ENCODE results near the gene KLHL7. TPM values are rescaled to one million over a fixed set of nuclear protein-coding genes. Genes with fewer than 3 reads are reported as not detected.
"Not testable (repeated sequence)": the region's sequence is repeated elsewhere in the genome, so short reads cannot be mapped to it uniquely, and the experiment has no call there.

Gene KLHL7
- total RNA-seq, 1 donor from 2014 or later: 20.0 TPM

DNA sequence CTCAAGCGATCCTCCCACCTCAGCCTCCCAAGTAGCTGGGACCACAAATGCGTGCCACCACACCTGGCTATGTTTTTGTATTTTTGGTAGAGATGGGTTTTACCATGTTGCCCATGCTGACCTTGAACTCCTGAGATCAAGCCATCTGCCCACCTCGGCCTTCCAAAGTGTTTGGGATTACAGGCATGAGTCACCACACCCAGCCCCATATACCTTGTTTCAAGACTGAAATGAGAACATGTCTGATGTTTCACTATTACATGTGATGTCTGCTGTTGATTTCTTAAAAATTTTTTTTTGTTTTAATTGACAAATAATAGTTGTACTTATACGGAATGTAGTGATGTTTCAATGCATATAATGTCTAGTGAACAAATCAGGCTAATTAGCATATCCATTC, 14.5 kb downstream of the KLHL7 start:
- no peak for DNase-seq
- Mint-ChIP-seq H3K36me3 (ENCODE audit: low read depth) (no peaks in the 10 kb centered on the region), H3K4me3 (no peak overlapping the region), H3K9me3 (no peaks in the 10 kb centered on the region), H3K27ac (no peak overlapping the region), H3K27me3 (no peaks in the 10 kb centered on the region), H3K4me1 (peaks cover 3% of the 10 kb centered on the region)
- intact Hi-C loops (cut with micrococcal nuclease): no loop called here

DNA sequence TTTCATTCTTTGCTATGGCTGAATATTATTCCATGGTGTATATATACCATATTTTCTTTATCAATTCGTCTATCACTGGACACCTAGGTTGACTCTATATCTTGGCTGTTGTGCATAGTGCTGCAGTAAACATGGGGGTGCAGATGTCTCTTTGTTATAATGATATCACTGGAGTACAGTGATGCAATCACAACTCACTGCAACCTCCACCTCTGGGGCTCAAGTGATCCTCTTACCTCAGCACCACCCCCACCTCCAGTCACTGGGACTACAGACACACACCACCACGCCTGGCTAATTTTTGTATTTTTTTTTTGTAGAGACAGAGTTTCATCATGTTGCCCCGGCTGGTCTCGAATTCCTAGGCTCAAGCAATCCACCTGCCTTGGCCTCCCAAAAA, 15.6 kb downstream of the KLHL7 start:
- no peak overlapping the region for H3K4me3 Mint-ChIP-seq
- no peak for DNase-seq
- no peak overlapping the region for H3K27ac Mint-ChIP-seq
- peaks cover under 1% of the 10 kb centered on the region for H3K36me3 Mint-ChIP-seq (ENCODE audit: low read depth)
- intact Hi-C loops (cut with micrococcal nuclease): no loop called here
- peaks cover 3% of the 10 kb centered on the region for H3K4me1 Mint-ChIP-seq
- H3K9me3 Mint-ChIP-seq: no peaks in the 10 kb centered on the region
- no peaks in the 10 kb centered on the region for H3K27me3 Mint-ChIP-seq

DNA sequence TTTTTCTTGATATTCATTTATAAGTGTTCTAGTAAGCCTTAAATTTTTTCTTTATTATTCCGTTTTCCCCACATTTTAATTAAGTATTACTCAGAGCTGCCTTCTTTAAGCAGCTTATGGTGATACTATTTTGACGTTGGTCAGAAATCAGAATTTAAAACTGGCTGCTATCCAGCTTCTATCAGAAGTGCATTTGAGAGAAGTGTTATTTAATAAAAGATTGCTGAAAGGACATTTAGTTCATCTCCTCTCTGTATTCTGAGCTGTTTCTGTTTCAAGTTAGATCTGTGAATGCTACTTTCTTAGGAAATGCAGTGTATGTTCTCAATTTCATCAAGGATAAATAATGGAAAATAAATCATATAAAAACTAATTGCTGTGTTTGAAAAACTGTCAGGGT, 17.4 kb downstream of the KLHL7 start:
- peaks cover 10% of the 10 kb centered on the region for H3K36me3 Mint-ChIP-seq (ENCODE audit: low read depth)
- DNase-seq: no peak
- no peaks in the 10 kb centered on the region for H3K9me3 Mint-ChIP-seq
- peaks cover 4% of the 10 kb centered on the region for H3K4me1 Mint-ChIP-seq
- intact Hi-C loops (cut with micrococcal nuclease): no loop called here
- no peak overlapping the region for H3K4me3 Mint-ChIP-seq
- H3K27me3 Mint-ChIP-seq: no peaks in the 10 kb centered on the region
- no peak overlapping the region for H3K27ac Mint-ChIP-seq

DNA sequence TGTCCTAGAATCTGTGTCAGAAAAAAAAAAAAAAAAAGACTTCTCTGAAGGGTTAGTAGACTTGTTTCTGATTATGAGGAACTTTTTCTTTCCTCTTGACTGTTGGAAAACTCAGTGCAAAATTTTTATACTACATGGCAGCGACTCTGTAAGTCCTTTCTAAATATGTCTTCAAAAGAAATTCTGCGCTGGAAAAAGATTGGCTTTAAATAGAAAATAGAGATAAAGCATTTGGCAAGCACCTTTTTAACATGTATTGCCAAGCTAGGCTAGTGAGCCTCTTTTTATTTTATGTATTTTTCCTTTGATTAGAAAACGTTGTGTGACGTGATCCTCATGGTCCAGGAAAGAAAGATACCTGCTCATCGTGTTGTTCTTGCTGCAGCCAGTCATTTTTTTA, 17.9 kb downstream of the KLHL7 start:
- no peak for DNase-seq
- no peak overlapping the region for H3K27ac Mint-ChIP-seq
- H3K9me3 Mint-ChIP-seq: no peaks in the 10 kb centered on the region
- H3K27me3 Mint-ChIP-seq: no peaks in the 10 kb centered on the region
- intact Hi-C loops (cut with micrococcal nuclease): no loop called here
- no peak overlapping the region for H3K4me3 Mint-ChIP-seq
- peaks cover 12% of the 10 kb centered on the region for H3K36me3 Mint-ChIP-seq (ENCODE audit: low read depth)
- H3K4me1 Mint-ChIP-seq: peaks cover 5% of the 10 kb centered on the region

DNA sequence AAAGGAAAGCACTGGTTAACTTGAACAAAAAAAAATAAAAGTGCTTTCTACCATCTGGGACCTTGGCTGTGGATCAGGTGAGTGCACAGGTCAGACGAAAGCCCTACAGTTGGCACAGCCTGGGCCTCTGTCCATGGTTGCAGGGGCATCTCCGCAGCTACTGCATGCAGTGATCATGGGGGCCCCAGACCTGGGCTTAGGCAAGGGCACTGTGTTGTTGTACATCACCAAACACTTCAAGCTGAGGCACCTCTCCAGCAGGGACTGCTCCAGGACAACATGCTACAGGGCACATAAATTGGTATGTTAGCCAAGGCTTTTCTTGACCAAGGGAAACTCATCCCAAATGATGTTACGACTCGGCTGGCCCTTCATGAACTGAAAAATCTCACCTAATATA, 23.5 kb downstream of the KLHL7 start:
- Mint-ChIP-seq H3K36me3 (ENCODE audit: low read depth) (peaks cover 14% of the 10 kb centered on the region), H3K4me3 (no peak overlapping the region), H3K4me1 (peaks cover 2% of the 10 kb centered on the region), H3K27ac (no peak overlapping the region), H3K9me3 (peaks cover 3% of the 10 kb centered on the region), H3K27me3 (peaks cover 1% of the 10 kb centered on the region)
- no peak for DNase-seq
- intact Hi-C loops (cut with micrococcal nuclease): no loop called here

DNA sequence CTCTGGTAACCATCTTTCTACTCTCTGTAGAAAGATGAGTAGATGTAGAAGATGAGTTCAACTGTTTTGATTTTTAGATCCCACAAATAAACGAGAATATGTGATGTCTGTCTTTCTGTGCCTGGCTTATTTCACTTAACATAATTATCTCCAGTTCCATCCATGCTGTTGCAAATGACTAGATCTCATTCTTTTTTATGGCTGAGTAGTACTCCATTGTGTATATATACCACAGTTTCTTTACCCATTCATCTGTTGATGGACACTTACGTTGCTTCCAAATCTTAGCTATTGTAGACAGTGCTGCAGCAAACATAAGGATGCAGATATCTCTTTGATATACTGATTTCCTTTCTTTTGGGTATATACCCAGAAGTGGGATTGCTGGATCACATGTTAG, 26.2 kb downstream of the KLHL7 start:
- H3K27me3 Mint-ChIP-seq; H3K4me1 Mint-ChIP-seq; H3K36me3 Mint-ChIP-seq (ENCODE audit: low read depth); DNase-seq; H3K4me3 Mint-ChIP-seq; H3K27ac Mint-ChIP-seq; H3K9me3 Mint-ChIP-seq; intact Hi-C loops (cut with micrococcal nuclease): not testable (repeated sequence)

DNA sequence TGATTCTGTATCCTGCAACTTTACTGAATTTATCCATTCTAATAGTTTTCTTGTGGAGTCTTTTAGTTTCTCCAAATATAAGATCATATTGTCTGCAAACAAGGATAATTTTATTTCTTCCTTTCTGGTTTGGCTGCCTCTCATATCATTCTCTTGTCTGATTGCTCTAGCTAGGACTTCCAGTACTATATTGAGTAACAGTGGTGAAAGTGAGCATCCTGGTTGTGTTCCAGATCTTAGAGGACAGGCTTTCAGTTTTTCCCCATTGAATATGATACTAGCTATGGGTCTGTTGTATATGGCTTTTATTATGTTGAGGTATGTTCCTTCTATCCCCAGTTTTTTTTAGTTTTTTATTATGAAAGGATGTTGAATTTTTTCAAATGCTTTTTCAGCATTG, 28.2 kb downstream of the KLHL7 start:
- Mint-ChIP-seq H3K9me3 (peaks cover 3% of the 10 kb centered on the region), H3K27ac (no peak overlapping the region), H3K36me3 (ENCODE audit: low read depth) (no peaks in the 10 kb centered on the region), H3K27me3 (peaks cover 3% of the 10 kb centered on the region), H3K4me3 (no peak overlapping the region), H3K4me1 (no peaks in the 10 kb centered on the region)
- intact Hi-C loops (cut with micrococcal nuclease): no loop called here
- no peak for DNase-seq

DNA sequence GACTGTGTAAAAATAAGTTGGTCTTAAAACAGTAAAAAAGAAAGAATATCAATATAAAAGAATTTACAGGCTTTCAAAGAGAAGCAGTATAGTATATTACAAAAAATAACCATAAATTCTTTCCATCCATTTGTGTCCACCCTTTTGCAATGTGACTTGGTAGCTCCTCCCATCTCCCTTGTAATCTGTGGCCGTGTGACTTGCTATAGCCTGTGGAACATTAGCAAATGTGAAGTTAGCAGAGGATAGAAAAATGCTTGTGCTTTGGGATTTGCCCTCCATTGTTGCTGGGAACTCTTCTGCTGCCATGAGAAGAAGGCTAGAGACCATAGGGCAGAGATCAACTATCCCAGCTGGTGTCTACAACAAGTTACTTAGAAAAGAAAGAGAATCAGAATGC, 30.2 kb downstream of the KLHL7 start:
- H3K27me3 Mint-ChIP-seq: peaks cover 3% of the 10 kb centered on the region
- intact Hi-C loops (cut with micrococcal nuclease): no loop called here
- no peak overlapping the region for H3K4me3 Mint-ChIP-seq
- DNase-seq: no peak
- H3K36me3 Mint-ChIP-seq (ENCODE audit: low read depth): no peaks in the 10 kb centered on the region
- H3K4me1 Mint-ChIP-seq: no peaks in the 10 kb centered on the region
- peaks cover 3% of the 10 kb centered on the region for H3K9me3 Mint-ChIP-seq
- no peak overlapping the region for H3K27ac Mint-ChIP-seq

DNA sequence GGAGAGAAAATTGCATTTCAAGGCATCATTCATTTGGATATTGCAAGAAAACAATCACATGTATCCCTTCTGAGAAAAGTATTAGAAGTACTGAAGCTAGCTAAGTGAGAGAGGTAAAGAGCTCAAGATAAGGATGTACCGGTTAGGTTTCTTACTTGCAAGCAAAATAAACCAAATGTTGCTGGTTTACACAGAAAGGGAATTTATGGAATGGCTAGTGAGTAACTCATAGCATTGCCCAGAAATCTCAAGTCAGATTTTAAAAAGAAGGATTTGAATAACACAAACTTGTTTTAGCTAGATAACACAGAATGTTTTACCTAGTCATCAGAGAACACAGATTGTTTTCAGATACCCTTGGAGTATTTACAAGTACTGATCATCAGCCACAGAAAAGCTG, 30.6 kb downstream of the KLHL7 start:
- Mint-ChIP-seq H3K4me3 (no peak overlapping the region), H3K27ac (no peak overlapping the region), H3K9me3 (peaks cover 3% of the 10 kb centered on the region), H3K27me3 (peaks cover 3% of the 10 kb centered on the region), H3K4me1 (no peaks in the 10 kb centered on the region), H3K36me3 (ENCODE audit: low read depth) (peaks cover 3% of the 10 kb centered on the region)
- DNase-seq: no peak
- intact Hi-C loops (cut with micrococcal nuclease): no loop called here

DNA sequence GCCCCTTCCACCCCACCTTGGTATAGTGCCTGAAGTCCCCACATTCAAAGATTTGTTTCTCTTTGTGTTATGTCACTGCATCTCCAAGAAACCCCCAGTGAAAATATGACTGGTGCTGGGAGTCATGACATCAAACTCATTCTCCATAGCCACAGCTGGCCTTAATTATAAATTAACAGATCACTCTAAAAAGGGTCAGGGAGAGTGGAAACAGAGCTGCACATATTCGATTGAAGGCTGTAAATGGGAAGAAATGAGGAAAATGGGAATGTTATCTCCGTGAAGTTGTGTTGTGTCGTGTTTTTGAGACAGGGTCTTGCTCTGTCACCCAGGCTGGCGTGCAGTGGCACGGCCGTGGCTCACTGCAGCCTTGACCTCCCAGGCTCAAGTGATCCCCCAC, 52.1 kb downstream of the KLHL7 start:
- H3K27me3 Mint-ChIP-seq: no peaks in the 10 kb centered on the region
- H3K9me3 Mint-ChIP-seq: no peaks in the 10 kb centered on the region
- H3K27ac Mint-ChIP-seq: no peak overlapping the region
- H3K36me3 Mint-ChIP-seq (ENCODE audit: low read depth): peaks cover 2% of the 10 kb centered on the region
- H3K4me1 Mint-ChIP-seq: no peaks in the 10 kb centered on the region
- intact Hi-C loops (cut with micrococcal nuclease): no loop called here
- no peak overlapping the region for H3K4me3 Mint-ChIP-seq
- DNase-seq: peak; percentile 17

DNA sequence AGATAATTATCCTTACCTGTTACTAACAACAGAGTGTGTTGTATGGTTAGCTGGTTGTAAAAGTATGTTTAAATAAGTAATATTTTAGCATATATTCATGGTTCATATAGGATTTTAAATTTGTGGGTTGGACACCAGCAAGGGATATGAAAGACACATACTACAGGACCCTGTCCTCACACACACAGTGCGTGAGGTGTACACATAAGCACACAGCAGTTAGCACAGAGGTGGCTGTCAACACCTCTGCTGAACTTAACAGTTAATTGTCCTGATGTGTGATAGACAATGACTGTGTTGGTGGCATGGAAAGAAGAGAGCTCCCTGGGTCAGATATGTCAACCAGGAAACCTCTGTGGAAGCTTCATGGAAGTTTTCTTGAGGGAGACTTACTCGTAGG, 53.0 kb downstream of the KLHL7 start:
- intact Hi-C loops (cut with micrococcal nuclease): no loop called here
- DNase-seq: peak; percentile 22
- peaks cover 2% of the 10 kb centered on the region for H3K36me3 Mint-ChIP-seq (ENCODE audit: low read depth)
- no peaks in the 10 kb centered on the region for H3K9me3 Mint-ChIP-seq
- H3K27me3 Mint-ChIP-seq: no peaks in the 10 kb centered on the region
- H3K27ac Mint-ChIP-seq: no peak overlapping the region
- no peaks in the 10 kb centered on the region for H3K4me1 Mint-ChIP-seq
- H3K4me3 Mint-ChIP-seq: no peak overlapping the region

DNA sequence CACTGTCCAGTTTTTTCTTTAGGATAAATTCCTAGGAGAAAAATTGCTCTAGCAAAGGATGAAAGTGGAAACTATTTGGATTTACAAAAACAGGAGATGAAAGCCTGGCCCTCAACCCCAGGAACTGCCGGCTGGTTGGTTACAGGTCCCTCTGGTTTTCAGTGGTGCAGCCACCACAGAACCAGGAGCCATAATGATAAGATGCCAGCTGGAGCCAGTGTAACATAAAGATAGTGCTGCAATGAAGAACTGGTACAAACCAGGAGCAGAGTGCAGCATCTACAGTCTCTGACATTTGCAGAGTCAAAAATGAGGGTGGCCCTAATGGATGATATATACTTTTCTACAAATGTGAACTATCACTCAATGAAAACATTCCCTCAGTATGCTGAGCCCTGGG, 55.9 kb downstream of the KLHL7 start:
- Mint-ChIP-seq H3K9me3 (no peaks in the 10 kb centered on the region), H3K4me3 (no peak overlapping the region), H3K4me1 (no peaks in the 10 kb centered on the region), H3K27me3 (no peaks in the 10 kb centered on the region), H3K27ac (no peak overlapping the region), H3K36me3 (ENCODE audit: low read depth) (no peaks in the 10 kb centered on the region)
- DNase-seq: peak; percentile 26
- intact Hi-C loops (cut with micrococcal nuclease): no loop called here

DNA sequence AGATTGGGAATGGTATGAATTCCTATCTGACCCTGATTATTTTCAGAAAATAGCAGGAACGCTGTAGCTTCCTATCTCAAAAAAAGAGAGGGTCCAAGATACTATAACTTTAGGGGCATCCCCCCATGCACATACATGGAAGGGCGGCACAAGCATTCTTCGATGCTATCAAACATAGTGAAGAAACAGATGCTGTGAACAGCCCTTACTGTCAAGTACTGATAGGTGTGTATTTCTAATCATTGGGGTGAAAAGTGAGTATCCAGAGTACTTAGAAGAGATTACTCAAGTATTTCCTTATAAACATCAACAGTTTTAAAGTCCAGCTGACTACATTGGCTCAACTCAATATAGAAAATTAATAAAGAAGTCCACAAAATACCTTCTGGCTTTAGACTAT, 59.3 kb downstream of the KLHL7 start:
- intact Hi-C loops (cut with micrococcal nuclease): no loop called here
- no peaks in the 10 kb centered on the region for H3K27me3 Mint-ChIP-seq
- no peak overlapping the region for H3K27ac Mint-ChIP-seq
- H3K36me3 Mint-ChIP-seq (ENCODE audit: low read depth): no peaks in the 10 kb centered on the region
- DNase-seq: peak; percentile 17
- H3K4me3 Mint-ChIP-seq: no peak overlapping the region
- no peaks in the 10 kb centered on the region for H3K4me1 Mint-ChIP-seq
- H3K9me3 Mint-ChIP-seq: no peaks in the 10 kb centered on the region

DNA sequence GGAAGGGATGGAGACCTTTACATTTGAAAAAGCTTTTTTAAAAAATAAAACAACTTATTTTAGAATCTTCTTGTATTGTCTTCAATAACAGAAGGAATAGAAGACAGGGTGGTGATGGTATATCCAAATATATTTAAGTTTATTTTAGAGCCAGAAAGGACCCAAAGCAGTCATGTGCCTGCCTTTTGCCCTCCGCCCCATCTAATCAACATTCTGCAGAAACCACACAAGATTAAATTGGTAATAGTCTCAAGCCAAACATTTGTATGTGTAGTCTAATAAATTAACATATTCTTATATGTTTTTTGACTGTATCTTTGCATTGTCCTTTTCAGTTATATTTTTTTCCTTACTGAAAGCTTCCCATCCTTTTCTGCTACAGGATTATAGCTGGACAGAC, 59.7 kb downstream of the KLHL7 start:
- Mint-ChIP-seq H3K4me1 (no peaks in the 10 kb centered on the region), H3K27me3 (no peaks in the 10 kb centered on the region), H3K27ac (no peak overlapping the region), H3K4me3 (no peak overlapping the region), H3K36me3 (ENCODE audit: low read depth) (no peaks in the 10 kb centered on the region), H3K9me3 (no peaks in the 10 kb centered on the region)
- intact Hi-C loops (cut with micrococcal nuclease): no loop called here
- no peak for DNase-seq

DNA sequence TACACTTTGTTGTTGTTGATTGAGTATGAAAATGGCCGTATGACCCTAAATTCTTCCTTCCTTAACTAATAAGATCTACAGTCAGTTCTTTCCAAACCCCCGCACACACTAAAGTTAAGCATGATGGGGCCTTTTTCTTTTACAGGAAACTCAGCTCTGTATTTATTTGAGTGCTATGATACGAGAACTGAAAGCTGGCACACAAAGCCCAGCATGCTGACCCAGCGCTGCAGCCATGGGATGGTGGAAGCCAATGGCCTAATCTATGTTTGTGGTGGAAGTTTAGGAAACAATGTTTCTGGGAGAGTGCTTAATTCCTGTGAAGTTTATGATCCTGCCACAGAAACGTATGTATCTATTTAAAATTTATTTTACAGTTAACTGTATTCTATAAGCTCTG, 62.1 kb downstream of the KLHL7 start:
- Mint-ChIP-seq H3K27ac (no peak overlapping the region), H3K27me3 (no peaks in the 10 kb centered on the region), H3K9me3 (no peaks in the 10 kb centered on the region), H3K36me3 (ENCODE audit: low read depth) (no peaks in the 10 kb centered on the region), H3K4me1 (no peaks in the 10 kb centered on the region), H3K4me3 (no peak overlapping the region)
- DNase-seq: peak; percentile 45
- intact Hi-C loops (cut with micrococcal nuclease): no loop called here
